GM23338 (cell line): ENCODE data around the gene HSPA1B. TPM values are rescaled to one million over a fixed set of nuclear protein-coding genes. Genes with fewer than 3 reads are reported as not detected.

Experiments used
- ATAC-seq: fragments of 200-7000 bp; cut with Tn5 transposase; 3 replicates; pipeline ENCODE4 v1.9.1; 2020
- DNase-seq: peaks from one replicate; pipeline ENCODE4 v3.0.0-alpha.2; 2015; ENCODE audit warnings: low spot score
- H2AFZ ChIP-seq: fragments of 200-600 bp; sonication (generic); 2 replicates; pipeline ENCODE4 v1.8.0; 2016; ENCODE audit warnings: antibody characterized with exemption, mild to moderate bottlenecking, moderate library complexity
- H3F3A ChIP-seq: fragments of 200-600 bp; sonication (generic); replicated peaks from 2 replicates; pipeline ENCODE4 v1.8.0; 2017; ENCODE audit warnings: antibody characterized with exemption, mixed run types, low read depth
- H3K27ac ChIP-seq: fragments of 200-600 bp; sonication (generic); 2 replicates; pipeline ENCODE4 v1.6.1; 2016; ENCODE audit warnings: low read depth
- H3K27me3 ChIP-seq: fragments of 200-600 bp; sonication (generic); 2 replicates; pipeline ENCODE4 v1.8.0; 2016; ENCODE audit warnings: mild to moderate bottlenecking, mixed run types, moderate library complexity; ENCODE audit not compliant: insufficient read depth
- H3K36me3 ChIP-seq: fragments of 200-600 bp; sonication (generic); 2 replicates; pipeline ENCODE4 v1.8.0; 2016; ENCODE audit warnings: mild to moderate bottlenecking; ENCODE audit not compliant: insufficient read depth
- H3K4me1 ChIP-seq: fragments of 200-600 bp; sonication (generic); 2 replicates; pipeline ENCODE4 v1.8.0; 2016; ENCODE audit warnings: mild to moderate bottlenecking, moderate library complexity; ENCODE audit not compliant: insufficient read depth
- H3K4me2 ChIP-seq: fragments of 200-600 bp; sonication (generic); 2 replicates; pipeline ENCODE4 v1.7.1; 2017; ENCODE audit warnings: mixed run types
- H3K4me3 ChIP-seq: fragments of 200-600 bp; sonication (generic); 2 replicates; pipeline ENCODE4 v1.6.1; 2016; ENCODE audit warnings: mixed run types
- H3K79me2 ChIP-seq: fragments of 200-600 bp; sonication (generic); replicated peaks from 2 replicates; pipeline ENCODE4 v1.8.0; 2017; ENCODE audit warnings: mild to moderate bottlenecking; ENCODE audit not compliant: insufficient read depth
- H3K9me2 ChIP-seq: fragments of 200-600 bp; sonication (generic); 2 replicates; pipeline ENCODE4 v1.8.0; 2017; ENCODE audit not compliant: insufficient read depth
- H4K20me1 ChIP-seq: fragments of 200-600 bp; sonication (generic); replicated peaks from 2 replicates; pipeline ENCODE4 v1.8.0; 2017; ENCODE audit warnings: mild to moderate bottlenecking; ENCODE audit not compliant: insufficient read depth
- H3K27ac Mint-ChIP-seq: 2 replicates; pipeline ENCODE4 v1.8.0; 2020; ENCODE audit warnings: inconsistent platforms, mild to moderate bottlenecking, moderate library complexity, mixed read lengths
- H3K27me3 Mint-ChIP-seq: 3 replicates; pipeline ENCODE4 v1.8.0; 2022; ENCODE audit warnings: low read depth, mild to moderate bottlenecking, moderate library complexity, mixed read lengths, inconsistent platforms; ENCODE audit not compliant: insufficient read depth, poor library complexity
- H3K36me3 Mint-ChIP-seq: 3 replicates; pipeline ENCODE4 v1.8.0; 2021; ENCODE audit warnings: low read depth, mild to moderate bottlenecking, inconsistent platforms, moderate library complexity, mixed read lengths
- H3K4me1 Mint-ChIP-seq: 3 replicates; pipeline ENCODE4 v1.8.0; 2020; ENCODE audit warnings: mild to moderate bottlenecking, inconsistent platforms, mixed read lengths
- H3K4me3 Mint-ChIP-seq: 3 replicates; pipeline ENCODE4 v1.8.0; 2021; ENCODE audit warnings: moderate library complexity, mild to moderate bottlenecking, inconsistent platforms, mixed read lengths
- H3K9me3 Mint-ChIP-seq: 3 replicates; pipeline ENCODE4 v1.8.0; 2020; ENCODE audit warnings: moderate library complexity, mild to moderate bottlenecking, inconsistent platforms, mixed read lengths
- CREB1 ChIP-seq: fragments of 250-450 bp; sonication (Bioruptor Pico); IDR thresholded peaks from 2 replicates; pipeline ENCODE4 v1.5.0; 2020; ENCODE audit warnings: low read depth, mild to moderate bottlenecking, moderate library complexity
- ETS1 ChIP-seq: IDR thresholded peaks from 2 replicates; pipeline ENCODE4 v1.6.1; 2016; ENCODE audit warnings: antibody characterized with exemption
- EZH2 ChIP-seq: fragments of 200-600 bp; sonication (generic); IDR thresholded peaks from one replicate; pipeline ENCODE4 v1.8.0; 2017; ENCODE audit warnings: antibody characterized with exemption, mild to moderate bottlenecking, low read depth; ENCODE audit not compliant: unreplicated experiment
- EZH2phosphoT487 ChIP-seq: fragments of 200-600 bp; sonication (generic); IDR thresholded peaks from one replicate; pipeline ENCODE4 v1.8.1; 2018; ENCODE audit warnings: antibody characterized with exemption; ENCODE audit not compliant: unreplicated experiment
- JUNB ChIP-seq: IDR thresholded peaks from one replicate; pipeline ENCODE4 v1.6.1; 2016; ENCODE audit warnings: antibody characterized with exemption; ENCODE audit not compliant: unreplicated experiment
- NANOG ChIP-seq: IDR thresholded peaks from 2 replicates; pipeline ENCODE4 v1.6.1; 2016; ENCODE audit warnings: antibody characterized with exemption, borderline replicate concordance
- POLR2AphosphoS5 ChIP-seq: IDR thresholded peaks from 2 replicates; pipeline ENCODE4 v1.6.1; 2016; ENCODE audit warnings: antibody characterized with exemption, low read depth
- REST ChIP-seq: IDR thresholded peaks from one replicate; pipeline ENCODE4 v1.6.1; 2018; ENCODE audit warnings: antibody characterized with exemption; ENCODE audit not compliant: unreplicated experiment
- STAT1 ChIP-seq: IDR thresholded peaks from one replicate; pipeline ENCODE4 v1.6.1; 2016; ENCODE audit warnings: antibody characterized with exemption; ENCODE audit not compliant: unreplicated experiment
- ZNF114 ChIP-seq: fragments of 250-450 bp; sonication (Bioruptor Pico); IDR thresholded peaks from 2 replicates; pipeline ENCODE4 v1.5.0; 2020; ENCODE audit warnings: mild to moderate bottlenecking, moderate library complexity
- ZNF331 ChIP-seq: fragments of 250-450 bp; sonication (Bioruptor Pico); IDR thresholded peaks from 2 replicates; pipeline ENCODE4 v1.5.0; 2020; ENCODE audit warnings: low read depth, mild to moderate bottlenecking, moderate library complexity
- ZNF462 ChIP-seq: fragments of 250-450 bp; sonication (Bioruptor Pico); IDR thresholded peaks from 2 replicates; pipeline ENCODE4 v1.5.0; 2020; ENCODE audit warnings: mild to moderate bottlenecking, moderate library complexity
- polyA plus RNA-seq: library from polyadenylated mRNA; unstranded; fragments of >200 nt; fragmentation: Nextera tagmentation; extraction: Ambion mirVana; gene quantifications from 2 replicates; pipeline ENCODE4 v1.2.1, GENCODE V29; 2016
- total RNA-seq: library from RNA; depleted of rRNA; stranded (reverse); fragments of >200 nt; shearing (Covaris generic); gene quantifications from 2 replicates; pipeline ENCODE4 v1.2.3, GENCODE V29; 2014
- TF ChIP-seq, protein P1 (sequence below), 2 experiments: fragments of 200-600 bp in 1 of 2; sonication (generic) in 1 of 2; conservative IDR thresholded peaks; 2 replicates each; pipeline versions ENCODE4 v1.5.1 to v1.6.1; 2016 to 2017; ENCODE audit warnings: antibody characterized with exemption in 2 of 2, low read depth in 2 of 2, mild to moderate bottlenecking in 2 of 2, moderate library complexity in 1 of 2

The HSPA1B gene
- total and polyA plus RNA-seq, 2 experiments from 2014 or later = 31.7 to 113 TPM

GRCh38 chr6:31859923-31860322, 32.4 kb downstream of the HSPA1B start:
- H3K4me3 ChIP-seq = no peak overlapping the region
- peaks cover 12% of the 10 kb centered on the region for H3K9me3 Mint-ChIP-seq
- H3K79me2 ChIP-seq = peaks cover 8% of the 10 kb centered on the region; the same call in 1 of the 2 replicates
- H3K4me1 ChIP-seq = peaks cover 12% of the 10 kb centered on the region; the same call in 1 of the 2 replicates
- no peaks in the 10 kb centered on the region for H3K36me3 ChIP-seq
- H3K4me1 Mint-ChIP-seq = peaks cover 7% of the 10 kb centered on the region
- peaks cover 28% of the 10 kb centered on the region for H3K36me3 Mint-ChIP-seq
- ATAC-seq = no peak
- no peak for TF ChIP-seq JUNB
- no peak for TF ChIP-seq ZNF114 (CRISPR knock-in tag)
- TF ChIP-seq ZNF462 (CRISPR knock-in tag) = no peak
- TF ChIP-seq POLR2AphosphoS5 = no peak
- TF ChIP-seq NANOG = no peak
- no peak for TF ChIP-seq REST
- no peak for TF ChIP-seq ZNF331 (CRISPR knock-in tag)
- TF ChIP-seq, protein P1, sequence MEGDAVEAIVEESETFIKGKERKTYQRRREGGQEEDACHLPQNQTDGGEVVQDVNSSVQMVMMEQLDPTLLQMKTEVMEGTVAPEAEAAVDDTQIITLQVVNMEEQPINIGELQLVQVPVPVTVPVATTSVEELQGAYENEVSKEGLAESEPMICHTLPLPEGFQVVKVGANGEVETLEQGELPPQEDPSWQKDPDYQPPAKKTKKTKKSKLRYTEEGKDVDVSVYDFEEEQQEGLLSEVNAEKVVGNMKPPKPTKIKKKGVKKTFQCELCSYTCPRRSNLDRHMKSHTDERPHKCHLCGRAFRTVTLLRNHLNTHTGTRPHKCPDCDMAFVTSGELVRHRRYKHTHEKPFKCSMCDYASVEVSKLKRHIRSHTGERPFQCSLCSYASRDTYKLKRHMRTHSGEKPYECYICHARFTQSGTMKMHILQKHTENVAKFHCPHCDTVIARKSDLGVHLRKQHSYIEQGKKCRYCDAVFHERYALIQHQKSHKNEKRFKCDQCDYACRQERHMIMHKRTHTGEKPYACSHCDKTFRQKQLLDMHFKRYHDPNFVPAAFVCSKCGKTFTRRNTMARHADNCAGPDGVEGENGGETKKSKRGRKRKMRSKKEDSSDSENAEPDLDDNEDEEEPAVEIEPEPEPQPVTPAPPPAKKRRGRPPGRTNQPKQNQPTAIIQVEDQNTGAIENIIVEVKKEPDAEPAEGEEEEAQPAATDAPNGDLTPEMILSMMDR (conservative IDR thresholded peaks at IDR 0.05; ENCODE audit: low read depth in 2 of 2) = no peak
- TF ChIP-seq EZH2 = no peak
- TF ChIP-seq EZH2phosphoT487 = no peak
- TF ChIP-seq ETS1 = no peak
- no peak for TF ChIP-seq CREB1
- no peak for TF ChIP-seq STAT1
- H4K20me1 ChIP-seq = peaks cover 3% of the 10 kb centered on the region; the same call in 1 of the 2 replicates
- no peak overlapping the region for H3K4me3 Mint-ChIP-seq
- DNase-seq = no peak
- H3K27me3 ChIP-seq = no peaks in the 10 kb centered on the region
- H2AFZ ChIP-seq = no peak overlapping the region
- no peak overlapping the region for H3K4me2 ChIP-seq
- no peaks in the 10 kb centered on the region for H3K9me2 ChIP-seq
- H3F3A ChIP-seq = peaks cover 12% of the 10 kb centered on the region; the same call in 1 of the 2 replicates
- no peak overlapping the region for H3K27ac Mint-ChIP-seq
- no peak overlapping the region for H3K27ac ChIP-seq
- peaks cover 18% of the 10 kb centered on the region for H3K27me3 Mint-ChIP-seq
